Fibroblast of lung (primary cell): ENCODE data around the gene SCYGR8. TPM values are rescaled to one million over a fixed set of nuclear protein-coding genes. Genes with fewer than 3 reads are reported as not detected.
"Not testable (repeated sequence)": the region's sequence is repeated elsewhere in the genome, so short reads cannot be mapped to it uniquely, and the experiment has no call there.

Source experiments
- DNase-seq, 2 donors: peaks; one replicate each; pipeline versions ENCODE4 v3.0.0 to v3.0.0-alpha.2; 2010; ENCODE audit warnings: low read depth in 2 of 2
- H2AFZ ChIP-seq: 2 replicates; pipeline ENCODE4 v1.5.1; 2012; ENCODE audit warnings: low read length, control low read depth, inconsistent platforms
- H3K27ac ChIP-seq: 2 replicates; pipeline ENCODE4 v1.5.1; 2011; ENCODE audit warnings: low read length, control low read depth; ENCODE audit not compliant: insufficient read depth
- H3K27me3 ChIP-seq: 2 replicates; pipeline ENCODE4 v1.5.1; 2011; ENCODE audit warnings: mild to moderate bottlenecking, low read length; ENCODE audit not compliant: control insufficient read depth, insufficient read depth
- H3K36me3 ChIP-seq: 2 replicates; pipeline ENCODE4 v1.5.1; 2011; ENCODE audit warnings: low read length; ENCODE audit not compliant: control insufficient read depth, insufficient read depth
- H3K4me1 ChIP-seq: 2 replicates; pipeline ENCODE4 v1.5.1; 2011; ENCODE audit warnings: low read length; ENCODE audit not compliant: control insufficient read depth, insufficient read depth; ENCODE audit errors: extremely low read depth
- H3K4me2 ChIP-seq: 2 replicates; pipeline ENCODE4 v1.5.1; 2011; ENCODE audit warnings: low read length, control low read depth; ENCODE audit not compliant: insufficient read depth; ENCODE audit errors: extremely low read depth
- H3K4me3 ChIP-seq, 4 experiments: fragments of 200-600 bp in 1 of 4; sonication (generic) in 1 of 4; replicated peaks in 1 of 4; 2 replicates each; pipeline ENCODE4 v1.5.1; 2011 to 2016; ENCODE audit warnings: low read length in 4 of 4, low read depth in 3 of 4, mild to moderate bottlenecking in 3 of 4, control low read depth in 2 of 4, inconsistent platforms in 1 of 4, mixed read lengths in 1 of 4; ENCODE audit not compliant: insufficient read depth in 1 of 4; ENCODE audit errors: control extremely low read depth in 1 of 4
- H3K79me2 ChIP-seq: 2 replicates; pipeline ENCODE4 v1.5.1; 2012; ENCODE audit warnings: mild to moderate bottlenecking, low read length, inconsistent platforms; ENCODE audit not compliant: control insufficient read depth, insufficient read depth
- H3K9ac ChIP-seq: 2 replicates; pipeline ENCODE4 v1.5.1; 2011; ENCODE audit warnings: mild to moderate bottlenecking, low read length, control low read depth; ENCODE audit not compliant: insufficient read depth
- H3K9me3 ChIP-seq: 2 replicates; pipeline ENCODE4 v1.5.1; 2012; ENCODE audit warnings: low read depth, low read length; ENCODE audit not compliant: control insufficient read depth, insufficient read depth
- H4K20me1 ChIP-seq: 2 replicates; pipeline ENCODE4 v1.5.1; 2011; ENCODE audit warnings: low read length; ENCODE audit not compliant: control insufficient read depth, insufficient read depth; ENCODE audit errors: extremely low read depth
- CTCF ChIP-seq, 2 donors: IDR thresholded peaks in 1 of 2; conservative IDR thresholded peaks in 1 of 2; 1 replicate in 1 of 2; 2 replicates in 1 of 2; pipeline ENCODE4 v1.5.1; 2011 to 2012; ENCODE audit warnings: low read length in 2 of 2, control low read depth in 1 of 2, inconsistent platforms in 1 of 2, low read depth in 1 of 2, mild to moderate bottlenecking in 1 of 2
- EZH2 ChIP-seq: IDR thresholded peaks from 2 replicates; pipeline ENCODE4 v1.5.1; 2012; ENCODE audit warnings: low read length, control low read depth, mild to moderate bottlenecking; ENCODE audit errors: missing control alignments
- polyA plus RNA-seq, 2 donors: library from polyadenylated mRNA; depleted of rRNA in 1 of 2; stranded (reverse) in 1 of 2; unstranded in 1 of 2; fragments of >200 nt; gene quantifications; 2 replicates each; pipeline ENCODE4 v1.2.1, GENCODE V29; 2011 to 2012; ENCODE audit warnings: missing spikeins in 1 of 2
- total RNA-seq: library from RNA; depleted of rRNA; stranded (reverse); fragments of >200 nt; gene quantifications from 2 replicates; pipeline ENCODE4 v1.2.1, GENCODE V29; 2014

SCYGR8 gene
- total and polyA plus RNA-seq, 2 donors (not counting 1 experiment from before 2014, with no cell fraction given): not detected

GRCh38 chr2:227728035-227728434, 17.7 kb upstream of the SCYGR8 start, which contains the start of gene SCYGR7:
Gene SCYGR7, plus strand, starts transcription at chr2:227728335. Its CDS starts 0 bp downstream, at chr2:227728335.
- Histone ChIP-seq H3K27me3 (no peaks in the 10 kb centered on the region), H3K9me3 (no peaks in the 10 kb centered on the region), H3K4me2 (no peak within 1 kb of the TSS), H2AFZ (no peak within 1 kb of the TSS), H3K27ac (no peak within 1 kb of the TSS), H3K79me2 (no peaks in the 10 kb centered on the region), H3K4me1 (no peaks in the 10 kb centered on the region), H3K9ac (no peak within 1 kb of the TSS), H3K36me3 (no peaks in the 10 kb centered on the region), H4K20me1 (no peaks in the 10 kb centered on the region), H3K4me3 (no peak within 1 kb of the TSS)
- DNase-seq: no peak
- TF ChIP-seq CTCF (conservative IDR thresholded peaks at IDR 0.05 in 1 of 2, IDR thresholded peaks at IDR 0.05 in 1 of 2; ENCODE audit: low read depth in 1 of 2, low read length in 2 of 2) (no peak), EZH2 (no peak)

- Histone ChIP-seq H2AFZ (no peak overlapping the region), H3K36me3 (no peaks in the 10 kb centered on the region), H4K20me1 (no peaks in the 10 kb centered on the region), H3K4me3 (no peak overlapping the region), H3K27ac (no peak overlapping the region), H3K4me2 (no peak overlapping the region), H3K27me3 (no peaks in the 10 kb centered on the region), H3K4me1 (no peaks in the 10 kb centered on the region), H3K9ac (no peak overlapping the region), H3K9me3 (no peaks in the 10 kb centered on the region), H3K79me2 (no peaks in the 10 kb centered on the region)
- DNase-seq: no peak
- TF ChIP-seq CTCF (conservative IDR thresholded peaks at IDR 0.05 in 1 of 2, IDR thresholded peaks at IDR 0.05 in 1 of 2; ENCODE audit: low read depth in 1 of 2, low read length in 2 of 2) (no peak), EZH2 (no peak)
Measured at GRCh38 chr2:227739351-227739750, 6.3 kb upstream of the SCYGR8 start.

DNA sequence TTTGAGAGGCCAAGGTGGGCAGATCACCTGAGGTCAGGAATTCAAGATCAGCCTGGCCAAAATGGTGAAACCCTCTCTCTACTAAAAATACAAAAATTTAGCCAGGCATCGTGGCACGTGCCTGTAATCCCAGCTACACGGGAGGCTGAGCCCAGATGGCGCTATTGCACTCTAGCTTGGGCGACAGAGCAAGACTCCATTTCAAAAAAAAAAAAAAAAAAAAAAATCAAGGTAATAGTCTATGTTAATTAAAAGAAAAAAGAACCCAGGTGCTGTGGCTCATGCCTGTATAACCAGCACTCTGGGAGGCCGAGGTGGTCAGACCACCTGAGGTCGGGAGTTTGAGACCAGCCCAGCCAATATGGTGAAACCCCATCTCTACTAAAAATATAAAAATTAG, 5.0 kb upstream of the SCYGR8 start:
- not testable (repeated sequence) for H3K36me3 ChIP-seq, H3K9me3 ChIP-seq, H3K4me3 ChIP-seq, H3K27ac ChIP-seq, H3K4me1 ChIP-seq, H3K9ac ChIP-seq, H3K79me2 ChIP-seq, H4K20me1 ChIP-seq, DNase-seq, H2AFZ ChIP-seq, H3K4me2 ChIP-seq, H3K27me3 ChIP-seq
- TF ChIP-seq CTCF (conservative IDR thresholded peaks at IDR 0.05 in 1 of 2, IDR thresholded peaks at IDR 0.05 in 1 of 2; ENCODE audit: low read depth in 1 of 2, low read length in 2 of 2): peak in 1 of 2 donors; percentile 17
